HPDE6-E6E7 (cell line): ENCODE measurements around the gene ZNF615.
"Not testable (repeated sequence)": the region's sequence is repeated elsewhere in the genome, so short reads cannot be mapped to it uniquely, and the experiment has no call there.

Experiments
- DNase-seq: peaks from one replicate; pipeline ENCODE4 v3.0.0; 2011; ENCODE audit warnings: missing footprints; ENCODE audit errors: extremely low spot score

Gene ZNF615

DNA sequence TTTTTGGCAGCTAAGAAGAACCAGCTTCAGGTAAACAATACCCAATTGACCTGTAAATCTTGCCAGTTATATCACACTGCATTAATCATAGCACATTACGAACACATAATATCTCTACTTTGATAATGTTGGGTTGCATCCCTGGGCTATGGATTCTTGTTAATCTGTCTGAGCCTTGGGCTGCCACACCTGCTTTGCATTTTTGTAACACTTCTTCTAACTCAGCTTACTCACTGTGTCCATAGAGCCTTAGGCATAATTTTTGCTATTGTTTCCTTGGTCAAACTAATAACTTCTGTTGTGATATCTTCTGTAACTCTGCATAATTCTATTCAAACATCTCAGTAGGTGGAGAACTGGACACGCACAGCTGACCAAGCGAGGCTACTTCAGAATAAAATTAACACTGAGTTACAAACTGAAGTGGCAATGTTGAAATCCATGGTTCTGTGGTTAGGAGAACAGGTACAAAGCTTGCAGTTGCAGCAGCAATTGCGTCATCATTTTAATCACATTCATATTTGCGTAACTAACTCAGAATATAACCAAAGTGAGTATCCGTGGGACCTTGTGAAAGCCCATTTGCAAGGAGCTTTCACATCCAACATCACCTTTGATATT is 27.8 kb downstream of the ZNF615 start:
- DNase-seq, result no peak

DNA sequence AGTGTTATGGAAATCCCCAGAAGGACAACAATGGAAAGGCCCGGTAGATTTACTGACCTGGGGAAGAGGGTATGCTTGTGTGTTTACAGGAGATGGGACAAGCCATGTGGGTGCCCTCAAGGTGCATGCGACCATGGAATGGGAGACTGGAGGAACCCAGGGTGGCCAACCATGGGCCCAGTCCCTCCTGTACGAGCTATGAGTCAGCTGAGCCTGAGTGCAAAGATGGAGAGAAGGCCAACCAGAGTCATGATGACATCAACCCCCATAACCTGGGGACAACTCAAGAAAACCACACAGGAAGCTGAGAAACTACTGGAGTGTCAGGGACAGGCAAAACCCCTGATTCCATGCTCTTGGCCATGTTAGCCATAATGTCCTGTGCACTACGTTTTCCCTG is 29.1 kb downstream of the ZNF615 start:
- DNase-seq, result no peak

DNA sequence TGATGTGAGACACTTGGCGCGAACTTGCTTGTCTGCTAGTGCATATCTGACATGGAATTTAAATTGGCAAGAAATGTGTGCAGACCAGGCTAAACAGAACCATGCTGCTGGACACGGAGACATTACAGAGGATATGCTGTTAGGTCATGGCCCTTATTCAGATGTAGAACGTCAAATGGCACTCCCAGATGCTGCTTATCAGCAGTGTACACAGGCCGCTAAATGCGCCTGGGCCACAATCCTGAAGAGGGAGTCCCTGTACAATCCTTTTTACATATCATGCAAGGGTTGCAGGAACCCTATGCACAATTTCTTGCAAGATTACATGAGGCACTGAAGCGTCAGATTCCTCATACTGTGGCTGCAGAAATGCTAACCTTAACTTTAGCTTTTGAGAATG is 30.7 kb downstream of the ZNF615 start:
- DNase-seq, result no peak

DNA sequence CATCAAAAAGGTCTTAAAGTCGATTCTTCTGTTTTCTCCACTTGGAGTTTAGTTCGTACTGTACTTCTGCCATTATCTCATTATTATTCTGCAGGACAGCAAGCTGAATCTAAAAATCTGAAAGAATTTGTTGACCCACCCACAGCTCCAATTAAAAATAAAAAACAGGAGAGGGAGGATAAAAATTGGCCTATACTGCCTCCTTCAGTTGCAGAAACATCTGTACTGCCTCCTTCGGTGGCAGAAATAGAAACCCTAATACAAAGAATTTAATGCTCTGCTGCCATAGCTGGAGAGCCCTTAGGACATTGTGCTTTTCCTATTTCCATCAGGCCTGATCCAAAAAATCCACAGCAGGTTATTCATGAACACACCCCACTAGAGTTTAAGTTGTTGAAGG is 31.2 kb downstream of the ZNF615 start:
- no peak for DNase-seq

DNA sequence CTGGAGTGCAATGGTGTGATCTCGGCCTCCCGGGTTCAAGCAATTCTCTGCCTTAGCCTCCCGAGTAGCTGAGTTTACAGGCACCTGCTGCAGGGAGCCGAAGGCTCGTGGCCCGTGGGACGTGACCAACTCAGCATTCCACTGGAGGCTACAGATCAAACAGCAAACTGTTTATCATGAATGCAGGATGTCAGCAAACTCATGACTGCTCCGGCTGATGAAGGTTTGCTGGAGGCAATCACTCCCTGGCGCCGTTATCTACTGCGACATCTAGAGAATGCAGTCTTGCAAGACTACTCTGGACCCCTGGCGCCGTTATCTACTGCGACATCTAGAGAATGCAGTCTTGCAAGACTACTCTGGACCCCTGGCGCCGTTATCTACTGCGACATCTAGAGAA is 32.2 kb downstream of the ZNF615 start:
- DNase-seq, result not testable (repeated sequence)

DNA sequence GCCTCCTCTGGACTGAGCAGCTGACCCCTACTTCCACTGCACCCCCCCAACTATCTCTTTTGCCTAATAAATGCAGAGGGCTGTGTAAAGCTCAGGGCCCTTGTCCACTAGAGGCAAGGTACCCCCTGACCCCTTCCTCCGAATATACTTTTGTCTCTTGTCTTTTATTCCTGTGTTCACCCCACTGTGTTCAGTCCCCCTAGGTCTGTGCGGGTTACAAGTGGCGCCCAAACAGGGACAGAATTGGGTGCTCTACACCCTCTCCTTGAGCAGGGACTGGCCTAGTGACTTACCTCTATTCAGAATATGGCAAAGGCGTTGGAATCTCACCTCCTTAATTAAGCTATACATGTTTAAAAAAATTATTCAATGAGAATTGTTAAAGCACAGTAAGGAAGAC is 36.4 kb downstream of the ZNF615 start:
- DNase-seq, result no peak

DNA sequence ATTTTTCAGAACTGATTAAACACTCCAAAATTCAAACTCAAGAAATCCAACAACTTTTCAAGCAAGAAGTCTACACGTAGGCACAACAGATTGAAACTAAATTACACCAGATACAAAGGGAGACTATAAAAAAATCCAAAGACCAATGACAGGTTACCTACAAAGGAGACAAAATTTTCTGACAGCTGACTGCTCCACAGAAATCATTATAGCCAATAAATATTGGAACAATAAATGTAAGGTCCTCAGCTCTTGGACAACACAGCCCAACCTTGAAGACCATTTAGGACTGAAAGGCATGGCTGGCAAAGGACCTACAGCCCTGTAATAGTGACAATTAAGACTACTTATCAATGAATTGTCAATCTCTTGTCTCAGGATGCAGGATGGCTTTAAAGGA is 37.3 kb downstream of the ZNF615 start:
- no peak for DNase-seq

DNA sequence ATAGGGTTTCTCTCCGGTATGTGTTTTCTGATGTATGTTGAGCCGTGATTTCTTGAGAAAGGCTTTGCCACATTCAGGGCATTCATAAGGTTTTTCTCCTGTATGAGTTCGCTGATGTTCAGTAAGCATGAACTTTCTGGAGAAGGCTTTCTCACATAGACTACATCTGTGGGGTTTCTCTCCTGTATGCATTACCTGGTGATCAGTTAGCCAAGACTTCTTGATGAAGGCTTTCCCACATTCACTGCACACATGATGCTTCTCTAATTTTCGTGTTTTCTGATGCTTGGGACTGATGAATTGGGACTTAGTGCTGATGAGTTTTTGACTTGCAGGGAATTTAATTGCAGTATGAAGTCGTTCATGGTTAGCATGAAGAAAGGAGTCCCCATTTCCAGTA is 42.4 kb downstream of the ZNF615 start:
- no peak for DNase-seq

DNA sequence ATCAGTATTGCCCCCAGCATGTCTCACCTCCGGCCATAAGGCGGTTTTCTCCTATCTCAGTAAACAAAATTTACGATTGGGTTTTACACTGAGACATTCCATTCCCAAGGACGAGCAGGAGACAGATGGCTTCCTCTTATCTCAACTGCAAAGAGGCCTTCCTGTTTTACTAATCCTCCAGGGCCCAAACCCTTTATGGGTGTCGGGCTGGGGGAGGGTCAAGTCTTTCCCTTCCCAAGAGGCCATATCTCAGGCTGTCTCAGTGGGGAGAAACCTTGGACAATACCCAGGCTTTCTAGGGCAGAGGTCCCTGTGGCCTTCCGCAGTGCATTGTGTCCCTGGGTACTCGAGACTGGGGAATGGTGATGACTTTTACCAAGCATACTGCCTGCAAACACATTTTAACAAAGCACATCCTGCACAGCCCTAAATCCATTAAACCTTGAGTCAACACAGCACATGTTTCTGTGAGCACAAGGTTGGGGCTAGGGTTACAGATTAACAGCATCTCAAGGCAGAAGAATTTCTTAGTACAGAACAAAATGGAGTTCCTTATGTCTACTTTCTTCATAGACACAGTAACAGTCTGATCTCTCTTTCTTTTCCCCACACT is 47.3 kb downstream of the ZNF615 start:
- not testable (repeated sequence) for DNase-seq

DNA sequence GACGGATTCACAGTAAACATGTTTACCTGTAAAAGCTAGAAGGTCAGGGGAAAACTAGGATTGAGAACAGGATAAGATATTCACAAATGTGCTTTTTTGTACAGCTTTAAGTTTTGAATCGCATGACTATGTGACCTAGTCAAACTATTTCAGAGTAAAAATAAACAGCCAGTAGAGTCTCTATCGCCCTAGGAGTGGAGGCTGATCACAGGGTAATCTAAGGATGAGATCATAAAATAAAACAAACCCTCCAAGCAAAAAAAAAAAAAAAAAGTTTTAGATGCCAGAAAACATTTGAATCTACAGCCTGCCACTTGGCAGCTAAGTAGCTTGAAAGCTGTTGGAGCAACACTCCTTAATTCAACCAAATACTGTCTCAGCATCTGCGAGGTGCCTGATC is 48.2 kb downstream of the ZNF615 start:
- DNase-seq, result no peak

DNA sequence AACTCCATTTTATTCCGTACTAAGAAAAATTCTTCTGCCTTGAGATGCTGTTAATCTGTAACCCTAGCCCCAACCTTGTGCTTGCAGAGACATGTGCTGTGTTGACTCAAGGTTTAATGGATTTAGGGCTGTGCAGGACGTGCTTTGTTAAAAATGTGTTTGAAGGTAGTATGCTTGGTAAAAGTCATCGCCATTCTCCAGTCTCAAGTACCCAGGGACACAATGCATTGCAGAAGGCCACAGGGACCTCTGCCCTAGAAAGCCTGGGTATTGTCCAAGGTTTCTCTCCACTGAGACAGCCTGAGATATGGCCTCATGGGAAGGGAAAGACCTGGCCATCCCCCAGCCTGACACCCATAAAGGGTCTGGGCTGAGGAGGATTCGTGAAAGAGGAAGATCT is 50.2 kb downstream of the ZNF615 start:
- not testable (repeated sequence) for DNase-seq

DNA sequence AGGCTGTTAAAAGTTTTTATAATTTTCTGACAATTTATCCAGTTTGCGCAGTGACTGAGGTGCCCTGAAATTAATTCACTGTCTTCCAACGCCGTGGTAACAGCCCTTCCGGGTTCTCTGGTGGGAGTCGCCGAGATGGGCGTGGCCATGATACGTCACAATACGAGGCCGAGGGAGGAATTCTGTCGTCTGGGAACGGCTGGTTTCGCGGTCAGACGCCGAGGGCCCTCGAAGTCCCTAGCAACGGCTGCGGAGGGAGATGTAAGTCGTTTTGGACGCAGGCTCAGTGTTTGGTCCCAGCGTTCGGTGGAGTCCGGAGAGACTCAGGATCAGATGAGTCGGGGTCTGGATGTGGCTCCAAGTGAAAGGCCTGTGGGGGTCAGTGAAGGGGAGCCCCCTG is 59.0 kb downstream of the ZNF615 start:
- DNase-seq, result no peak

DNA sequence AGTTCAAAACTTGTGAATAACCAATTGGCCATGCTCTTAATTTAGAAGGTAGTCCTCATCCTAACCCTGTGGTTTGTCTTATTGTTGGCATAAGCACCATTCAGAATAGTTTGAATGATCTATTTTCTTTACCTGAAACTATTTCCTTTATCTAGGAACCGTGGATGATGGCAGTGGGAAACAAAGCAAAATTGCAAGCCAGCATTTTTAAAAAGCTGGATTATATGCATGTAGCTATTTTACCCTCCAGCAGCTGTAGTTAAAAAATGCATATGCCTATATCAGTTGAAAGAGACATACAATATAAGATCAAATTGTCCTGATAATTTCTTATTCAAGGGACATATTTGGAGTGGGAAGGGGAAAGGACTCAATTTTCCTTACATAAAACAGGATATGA is 61.4 kb downstream of the ZNF615 start:
- no peak for DNase-seq

DNA sequence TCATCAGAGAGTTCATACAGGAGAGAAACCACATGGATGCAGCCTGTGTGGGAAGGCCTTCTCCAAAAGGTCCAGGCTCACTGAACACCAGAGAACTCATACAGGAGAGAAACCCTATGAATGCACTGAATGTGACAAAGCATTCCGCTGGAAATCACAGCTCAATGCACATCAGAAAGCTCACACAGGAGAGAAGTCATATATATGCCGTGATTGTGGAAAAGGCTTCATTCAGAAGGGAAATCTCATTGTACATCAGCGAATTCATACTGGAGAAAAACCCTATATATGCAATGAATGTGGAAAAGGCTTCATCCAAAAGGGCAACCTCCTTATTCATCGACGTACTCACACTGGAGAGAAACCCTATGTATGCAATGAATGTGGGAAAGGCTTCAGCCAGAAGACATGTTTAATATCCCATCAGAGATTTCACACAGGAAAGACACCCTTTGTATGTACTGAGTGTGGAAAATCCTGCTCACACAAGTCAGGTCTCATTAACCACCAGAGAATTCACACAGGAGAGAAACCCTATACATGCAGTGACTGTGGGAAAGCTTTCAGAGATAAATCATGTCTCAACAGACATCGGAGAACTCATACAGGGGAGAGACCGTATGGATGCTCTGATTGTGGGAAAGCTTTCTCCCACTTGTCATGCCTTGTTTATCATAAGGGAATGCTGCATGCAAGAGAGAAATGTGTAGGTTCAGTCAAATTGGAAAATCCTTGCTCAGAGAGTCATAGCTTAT is 63.0 kb downstream of the ZNF615 start:
- DNase-seq, result no peak
